Endothelial cell of umbilical vein (primary cell): ENCODE data around the gene FAM50A. TPM values are rescaled to one million over a fixed set of nuclear protein-coding genes. Genes with fewer than 3 reads are reported as not detected.

Source experiments
- BruUV-seq: library from RNA; stranded (reverse); fragments of 400-500 nt; replicated peaks from 2 replicates; lab custom pipeline; 2021; lab: Mats Ljungman, UMichigan
- CTCF ChIA-PET: fragments of 300-600, 350-600 bp; sonication (Branson Sonifier 250); formaldehyde crosslinking; loops from one replicate; lab custom pipeline; 2021; ENCODE audit warnings: antibody characterized with exemption, inconsistent platforms; lab: Charles Lee
- POLR2A ChIA-PET: fragments of 300-600, 350-600 bp; sonication (Branson Sonifier 250); formaldehyde crosslinking; loops from one replicate; lab custom pipeline; 2021; ENCODE audit warnings: antibody characterized with exemption, inconsistent platforms; lab: Charles Lee
- DNase-seq: peaks from one replicate; pipeline ENCODE4 v3.0.0-alpha.2; 2011; ENCODE audit warnings: low read depth, low spot score
- FAIRE-seq: peaks from 2 replicates; lab custom pipeline; 2011; peaks lifted over from hg19 to GRCh38; lab: Jason Lieb, UNC
- H2AFZ ChIP-seq: 2 replicates; pipeline ENCODE4 v1.6.0; 2012; ENCODE audit warnings: low read depth, low read length, control low read depth, inconsistent platforms
- H3K27ac ChIP-seq: 2 replicates; pipeline ENCODE4 v1.5.1; 2011; ENCODE audit warnings: low read depth, mild to moderate bottlenecking, control low read depth, low read length, moderate library complexity; ENCODE audit not compliant: insufficient read depth
- H3K27me3 ChIP-seq, 2 experiments: 2 replicates each; pipeline versions ENCODE4 v1.6.0 to v1.6.1; 2011; ENCODE audit warnings: low read length in 2 of 2, mixed read lengths in 1 of 2; ENCODE audit not compliant: control insufficient read depth in 2 of 2, insufficient read depth in 2 of 2
- H3K36me3 ChIP-seq, 2 experiments: 2 replicates in 1 of 2; 3 replicates in 1 of 2; pipeline ENCODE4 v1.5.1; 2011; ENCODE audit warnings: low read length in 2 of 2, mild to moderate bottlenecking in 1 of 2, moderate library complexity in 1 of 2; ENCODE audit not compliant: control insufficient read depth in 2 of 2, insufficient read depth in 2 of 2; ENCODE audit errors: extremely low read depth in 1 of 2
- H3K4me1 ChIP-seq: 3 replicates; pipeline ENCODE4 v1.5.1; 2011; ENCODE audit warnings: mild to moderate bottlenecking, low read length; ENCODE audit not compliant: control insufficient read depth, insufficient read depth; ENCODE audit errors: extremely low read depth
- H3K4me2 ChIP-seq: 2 replicates; pipeline ENCODE4 v1.6.1; 2011; ENCODE audit warnings: low read length, control low read depth, mixed read lengths; ENCODE audit not compliant: insufficient read depth
- H3K4me3 ChIP-seq, 3 experiments: fragments of 200-600 bp in 1 of 3; sonication (generic), shearing (Covaris generic) in 1 of 3; replicated peaks in 1 of 3; 2 replicates each; pipeline ENCODE4 v1.5.1; 2011 to 2016; ENCODE audit warnings: control low read depth in 3 of 3, low read length in 3 of 3, mild to moderate bottlenecking in 2 of 3, inconsistent platforms in 1 of 3, low read depth in 1 of 3, moderate library complexity in 1 of 3; ENCODE audit not compliant: insufficient read depth in 1 of 3
- H3K79me2 ChIP-seq: 2 replicates; pipeline ENCODE4 v1.6.0; 2012; ENCODE audit warnings: low read length, inconsistent platforms; ENCODE audit not compliant: control insufficient read depth, insufficient read depth
- H3K9ac ChIP-seq: replicated peaks from 2 replicates; pipeline ENCODE3; 2011; ENCODE audit warnings: low read length, control low read depth; ENCODE audit not compliant: insufficient read depth; ENCODE audit errors: extremely low read depth
- H3K9me1 ChIP-seq: replicated peaks from 3 replicates; pipeline ENCODE4 v1.6.0; 2011; ENCODE audit warnings: mild to moderate bottlenecking, low read length; ENCODE audit not compliant: control insufficient read depth, insufficient read depth; ENCODE audit errors: extremely low read depth
- H3K9me3 ChIP-seq: replicated peaks from 2 replicates; pipeline ENCODE4 v1.5.1; 2012; ENCODE audit warnings: low read length, inconsistent platforms; ENCODE audit not compliant: control insufficient read depth, insufficient read depth
- H4K20me1 ChIP-seq: replicated peaks from 2 replicates; pipeline ENCODE3; 2011; ENCODE audit warnings: mild to moderate bottlenecking, low read length; ENCODE audit not compliant: control insufficient read depth, insufficient read depth; ENCODE audit errors: extremely low read depth
- EZH2 ChIP-seq: IDR thresholded peaks from 2 replicates; pipeline ENCODE4 v1.6.1; 2012; ENCODE audit warnings: borderline replicate concordance, low read depth, mild to moderate bottlenecking, moderate library complexity, low read length, inconsistent platforms; ENCODE audit not compliant: severe bottlenecking
- FOS ChIP-seq: IDR thresholded peaks from 2 replicates; pipeline ENCODE4 v1.6.1; 2011; ENCODE audit warnings: mild to moderate bottlenecking, low read length, moderate library complexity, borderline replicate concordance; ENCODE audit not compliant: insufficient read depth
- GATA2 ChIP-seq: IDR thresholded peaks from 2 replicates; pipeline ENCODE4 v1.7.0; 2011; ENCODE audit warnings: low read depth, mild to moderate bottlenecking, moderate library complexity, mixed read lengths, low read length; ENCODE audit not compliant: insufficient read length, insufficient read depth
- JUN ChIP-seq: IDR thresholded peaks from 2 replicates; pipeline ENCODE4 v1.6.1; 2011; ENCODE audit warnings: borderline replicate concordance, low read depth; ENCODE audit not compliant: insufficient read length, insufficient read depth
- MYC ChIP-seq: IDR thresholded peaks from one replicate; pipeline ENCODE4 v1.6.1; 2011; ENCODE audit warnings: mild to moderate bottlenecking, low read depth, low read length
- POLR2A ChIP-seq: IDR thresholded peaks from 2 replicates; pipeline ENCODE4 v1.6.1; 2012; ENCODE audit warnings: low read depth, mild to moderate bottlenecking, control low read depth, low read length
- POLR2AphosphoS5 ChIP-seq: IDR thresholded peaks from 2 replicates; pipeline ENCODE4 v1.6.1; 2012; ENCODE audit warnings: low read depth, mild to moderate bottlenecking, control low read depth, low read length, moderate library complexity; ENCODE audit not compliant: insufficient read depth
- dilution Hi-C: fragments of 300-500 bp; cut with MboI; formaldehyde crosslinking; loops from one replicate; pipeline ENCODE4 v1.15.0; 2019; ENCODE audit warnings: low sequenced_read_pairs; ENCODE audit not compliant: extremely low pct_ligation_motif_present
- intact Hi-C: fragments of 100-400 bp; cut with micrococcal nuclease; formaldehyde crosslinking; loops from one replicate; pipeline ENCODE4 v1.10.0; 2022
- polyA plus RNA-seq, 4 experiments: library from polyadenylated mRNA; depleted of rRNA in 3 of 4; stranded (reverse) in 3 of 4; unstranded in 1 of 4; fragments of >200 nt; gene quantifications; 2 replicates each; pipeline versions ENCODE4 v1.2.1 to v1.2.3, GENCODE V29; 2011 to 2012; ENCODE audit warnings: missing spikeins in 1 of 4
- total RNA-seq: library from RNA; stranded (reverse); gene quantifications from 2 replicates; pipeline ENCODE4 v1.2.3, GENCODE V29; 2021
- TF ChIP-seq, protein P1 (sequence below), 2 donors: IDR thresholded peaks; 1 replicate in 1 of 2; 2 replicates in 1 of 2; pipeline ENCODE4 v1.5.1; 2011; ENCODE audit warnings: low read length in 2 of 2, mild to moderate bottlenecking in 2 of 2, moderate library complexity in 2 of 2, control low read depth in 1 of 2, inconsistent platforms in 1 of 2, low read depth in 1 of 2; ENCODE audit not compliant: insufficient read depth in 1 of 2; ENCODE audit errors: extremely low read depth in 1 of 2
- TF ChIP-seq, protein P2 (sequence below): IDR thresholded peaks from 2 replicates; pipeline ENCODE4 v1.6.1; 2011; ENCODE audit not compliant: insufficient read depth, insufficient read length

The FAM50A gene
- total and polyA plus RNA-seq, 2 donors (not counting 3 experiments of a cell fraction or from before 2014, with no cell fraction given): 75.9 to 123 TPM

DNA sequence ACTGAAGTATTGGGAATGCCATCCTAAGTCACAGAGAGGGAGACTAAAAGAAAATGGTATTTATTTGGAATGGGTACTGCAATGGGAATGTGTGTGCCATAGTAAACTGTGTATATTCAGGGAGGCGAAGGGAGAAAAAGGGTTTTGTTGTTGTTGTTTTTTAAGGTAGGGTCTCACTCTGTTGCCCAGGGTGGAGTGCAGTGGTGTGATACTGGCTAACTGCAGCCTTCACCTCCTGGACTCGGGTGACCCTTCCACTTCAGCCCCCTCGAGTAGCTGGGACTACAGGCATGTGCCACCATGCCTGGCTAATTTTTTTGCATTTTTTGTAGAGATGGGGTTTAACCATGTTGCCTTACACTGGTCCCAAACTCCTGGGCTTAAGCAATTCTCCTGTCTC lies 50.8 kb downstream of the FAM50A start:
- CTCF ChIA-PET: no interaction called here
- FAIRE-seq (no peak), DNase-seq (no peak)
- Histone ChIP-seq H3K4me2 (no peak overlapping the region), H3K27me3 (no peaks in the 10 kb centered on the region), H3K9me3 (no peaks in the 10 kb centered on the region), H3K9me1 (no peaks in the 10 kb centered on the region), H3K4me1 (no peaks in the 10 kb centered on the region), H3K27ac (no peak overlapping the region), H3K79me2 (no peaks in the 10 kb centered on the region), H4K20me1 (no peaks in the 10 kb centered on the region), H3K9ac (no peak overlapping the region), H3K36me3 (no peaks in the 10 kb centered on the region), H2AFZ (no peak overlapping the region), H3K4me3 (no peak overlapping the region)
- intact Hi-C loops: no loop called here
- POLR2A ChIA-PET: no interaction called here
- dilution Hi-C loops: no loop called here
- no TSS peak for BruUV-seq
- TF ChIP-seq, protein P1, sequence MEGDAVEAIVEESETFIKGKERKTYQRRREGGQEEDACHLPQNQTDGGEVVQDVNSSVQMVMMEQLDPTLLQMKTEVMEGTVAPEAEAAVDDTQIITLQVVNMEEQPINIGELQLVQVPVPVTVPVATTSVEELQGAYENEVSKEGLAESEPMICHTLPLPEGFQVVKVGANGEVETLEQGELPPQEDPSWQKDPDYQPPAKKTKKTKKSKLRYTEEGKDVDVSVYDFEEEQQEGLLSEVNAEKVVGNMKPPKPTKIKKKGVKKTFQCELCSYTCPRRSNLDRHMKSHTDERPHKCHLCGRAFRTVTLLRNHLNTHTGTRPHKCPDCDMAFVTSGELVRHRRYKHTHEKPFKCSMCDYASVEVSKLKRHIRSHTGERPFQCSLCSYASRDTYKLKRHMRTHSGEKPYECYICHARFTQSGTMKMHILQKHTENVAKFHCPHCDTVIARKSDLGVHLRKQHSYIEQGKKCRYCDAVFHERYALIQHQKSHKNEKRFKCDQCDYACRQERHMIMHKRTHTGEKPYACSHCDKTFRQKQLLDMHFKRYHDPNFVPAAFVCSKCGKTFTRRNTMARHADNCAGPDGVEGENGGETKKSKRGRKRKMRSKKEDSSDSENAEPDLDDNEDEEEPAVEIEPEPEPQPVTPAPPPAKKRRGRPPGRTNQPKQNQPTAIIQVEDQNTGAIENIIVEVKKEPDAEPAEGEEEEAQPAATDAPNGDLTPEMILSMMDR (IDR thresholded peaks at IDR 0.05; ENCODE audit: extremely low read depth in 1 of 2, insufficient read depth in 1 of 2, low read depth in 1 of 2, low read length in 2 of 2): no peak
- TF ChIP-seq GATA2: no peak
- TF ChIP-seq POLR2A: no peak
- TF ChIP-seq FOS: no peak
- TF ChIP-seq MYC: no peak
- TF ChIP-seq, protein P2, sequence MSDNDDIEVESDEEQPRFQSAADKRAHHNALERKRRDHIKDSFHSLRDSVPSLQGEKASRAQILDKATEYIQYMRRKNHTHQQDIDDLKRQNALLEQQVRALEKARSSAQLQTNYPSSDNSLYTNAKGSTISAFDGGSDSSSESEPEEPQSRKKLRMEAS: no peak
- no peak for TF ChIP-seq POLR2AphosphoS5
- TF ChIP-seq EZH2: no peak
- no peak for TF ChIP-seq JUN
